GM03348 (cell line): Measurements from ENCODE around the gene FAM174B.

ENCODE experiments used
- DNase-seq: peaks from one replicate; pipeline ENCODE4 v3.0.0; 2012; ENCODE audit warnings: low spot score

The FAM174B gene

DNA sequence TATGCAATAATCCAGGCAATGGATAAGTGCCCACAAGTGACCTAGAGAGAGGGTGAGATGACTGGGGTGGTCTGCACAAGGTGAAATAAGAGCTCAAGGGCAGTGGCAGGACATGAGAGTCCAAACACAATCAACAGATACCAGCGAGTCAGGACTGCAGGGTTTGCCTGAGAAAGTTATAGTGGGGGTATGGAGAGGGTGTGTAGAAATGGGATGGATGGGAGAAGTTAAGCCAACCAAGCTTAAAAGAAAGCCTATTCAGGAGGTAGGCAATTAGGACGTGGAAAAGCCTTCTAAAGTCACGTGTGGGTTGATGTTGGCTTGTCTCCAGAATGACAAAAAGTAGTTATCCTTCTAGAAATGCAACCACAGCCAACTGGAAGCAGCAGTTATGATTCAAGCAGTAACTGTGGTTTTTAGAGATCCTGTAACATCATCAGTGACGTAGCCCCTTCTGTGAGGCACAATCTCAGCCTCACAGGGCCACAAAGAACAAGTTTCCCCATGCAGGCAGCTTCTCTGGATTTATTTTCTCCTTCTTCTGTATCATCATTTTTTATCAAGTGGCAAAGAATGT is 56.1 kb downstream of the FAM174B start:
- DNase-seq: no peak

DNA sequence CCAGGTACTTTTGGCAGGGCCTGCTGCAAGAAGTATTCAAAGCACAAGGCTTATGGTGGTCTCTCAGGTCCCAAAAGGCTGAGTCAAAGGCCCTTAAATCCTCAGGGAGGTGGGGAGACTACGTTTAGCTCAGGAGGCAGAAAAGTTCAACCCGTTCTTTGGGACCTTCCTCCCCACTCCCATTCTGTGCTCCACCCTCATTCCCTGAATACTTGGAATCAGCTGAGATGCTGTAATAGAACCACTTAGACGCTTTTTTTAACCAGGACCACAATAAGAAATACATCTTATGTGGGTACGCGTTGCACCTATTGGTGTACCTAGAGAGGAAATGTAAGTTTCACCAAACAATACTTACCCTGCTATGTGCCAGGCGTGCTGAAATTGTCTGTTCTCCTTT is 58.0 kb downstream of the FAM174B start:
- DNase-seq: no peak

DNA sequence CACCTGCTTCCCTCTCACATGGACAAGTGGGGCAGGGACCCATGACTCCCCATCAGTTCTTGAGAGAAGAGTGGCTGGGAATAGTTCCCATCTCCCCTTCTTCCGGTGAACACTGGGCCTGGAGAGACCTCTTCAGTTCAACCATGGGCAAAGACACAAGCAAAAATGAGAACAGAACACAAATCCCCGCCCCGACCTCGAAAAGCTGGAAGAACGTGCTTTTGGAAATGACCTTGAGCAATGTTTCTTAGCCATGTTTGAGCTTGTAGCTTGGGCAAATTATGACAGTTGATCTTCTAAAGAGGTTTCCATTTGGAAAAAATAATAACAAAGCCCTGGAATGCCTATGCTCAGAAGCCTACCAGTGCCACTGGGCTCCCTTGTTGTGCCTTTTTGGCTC is 59.0 kb downstream of the FAM174B start:
- no peak for DNase-seq

DNA sequence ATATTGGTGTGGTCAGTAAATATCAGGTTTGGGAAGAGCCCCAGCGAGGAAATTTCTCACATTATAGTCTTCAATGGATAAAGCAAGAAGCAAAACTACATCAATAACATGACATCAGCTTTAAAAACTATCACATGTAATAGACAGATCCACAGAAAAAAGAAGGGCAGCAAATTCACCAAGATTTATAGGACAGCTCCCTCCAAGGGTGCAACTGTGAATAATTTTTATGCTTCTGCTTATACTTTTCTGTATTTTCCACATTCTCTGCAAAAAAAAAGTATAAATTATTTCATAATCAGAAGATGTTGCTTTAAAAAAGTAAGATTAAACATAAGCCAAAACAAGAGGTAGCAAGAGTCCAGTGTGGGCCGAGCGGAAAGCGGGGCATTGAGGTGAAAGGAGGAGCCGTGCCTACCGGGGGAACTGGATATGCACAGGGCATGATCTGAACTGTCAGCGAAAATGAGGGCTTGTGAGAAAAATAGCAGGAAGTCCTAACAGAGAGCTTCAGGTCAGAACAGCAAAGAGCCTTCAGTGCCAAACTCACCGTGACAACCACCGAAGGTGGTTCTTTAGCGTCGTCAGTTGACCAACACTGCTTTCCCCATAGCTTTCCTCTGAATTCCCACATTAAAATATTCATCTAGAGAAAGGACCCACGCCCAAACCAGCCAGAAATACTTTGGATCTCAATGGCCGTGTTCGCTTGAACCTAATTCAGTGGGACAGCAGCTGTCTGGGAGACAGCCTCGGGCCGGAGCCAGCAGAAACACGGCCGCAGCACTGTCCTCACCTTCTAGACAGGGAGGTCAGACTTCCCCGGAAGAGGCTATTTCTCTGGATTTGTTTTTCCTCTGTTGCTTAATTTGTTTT is 59.8 kb downstream of the FAM174B start:
- no peak for DNase-seq

DNA sequence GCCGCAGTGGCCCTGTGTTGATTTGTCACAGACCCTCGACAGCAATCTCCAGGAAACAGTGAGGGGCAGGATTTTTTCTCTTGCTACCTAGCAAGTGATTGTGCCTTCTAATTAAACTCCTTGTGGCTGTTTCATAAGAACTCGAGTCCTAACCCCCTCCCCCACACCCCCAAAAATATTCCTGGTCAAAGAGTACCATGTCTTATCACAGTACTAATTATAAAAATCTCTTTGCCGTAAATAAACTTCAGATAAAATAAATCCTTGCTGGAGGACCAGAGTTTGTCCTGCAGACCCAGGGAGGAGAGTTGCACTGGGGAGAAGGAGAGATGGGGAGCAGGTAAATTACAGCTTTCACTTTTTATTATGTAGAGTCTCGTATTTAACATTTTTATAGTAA is 64.3 kb downstream of the FAM174B start:
- no peak for DNase-seq

DNA sequence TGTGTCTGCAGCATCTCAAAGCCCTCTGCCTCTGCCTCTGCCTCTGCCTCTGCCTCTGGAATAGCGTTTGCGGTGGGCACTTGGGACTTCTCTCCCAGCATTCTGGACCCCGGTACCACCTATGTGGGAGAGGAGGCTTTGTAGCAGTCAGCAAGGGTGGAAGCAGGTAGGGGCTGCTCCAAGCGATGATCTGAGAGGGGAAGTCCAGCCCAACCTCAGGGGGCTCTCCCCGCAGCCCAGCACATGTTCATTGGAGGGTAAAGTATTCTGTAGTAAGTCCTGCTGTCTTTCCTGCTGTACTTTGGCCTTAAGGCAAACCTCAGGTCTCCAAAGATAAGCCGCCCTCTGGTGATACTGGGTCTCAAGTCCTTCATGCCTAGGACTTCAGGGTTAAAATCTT is 68.6 kb downstream of the FAM174B start:
- DNase-seq: no peak

DNA sequence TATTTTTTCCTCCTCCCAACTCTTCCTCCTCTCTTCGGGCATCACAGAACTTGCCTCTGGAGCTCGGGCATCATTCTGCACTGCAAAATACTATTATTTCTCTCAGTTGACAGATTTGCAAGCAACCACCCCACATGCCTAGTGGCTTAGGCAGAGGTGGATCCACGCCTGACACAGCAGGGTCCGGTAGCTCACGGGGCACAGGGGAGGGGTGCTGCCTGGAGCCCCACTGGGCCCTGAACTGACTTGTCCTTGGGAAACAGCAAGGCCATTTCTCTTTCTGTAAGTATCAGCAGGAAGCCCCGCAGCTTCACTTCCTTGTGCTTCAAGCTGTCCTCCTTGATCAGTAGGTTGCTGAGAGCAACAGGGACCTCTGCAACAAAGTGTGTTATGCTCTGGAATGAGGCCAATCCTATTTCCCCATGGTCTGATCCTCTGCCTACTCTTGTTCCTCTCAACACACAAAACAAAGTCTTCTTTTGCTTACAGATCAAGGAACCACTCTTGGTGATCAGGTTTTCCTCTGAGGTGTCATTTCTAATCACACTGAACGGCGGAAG is 69.1 kb downstream of the FAM174B start:
- DNase-seq: no peak

DNA sequence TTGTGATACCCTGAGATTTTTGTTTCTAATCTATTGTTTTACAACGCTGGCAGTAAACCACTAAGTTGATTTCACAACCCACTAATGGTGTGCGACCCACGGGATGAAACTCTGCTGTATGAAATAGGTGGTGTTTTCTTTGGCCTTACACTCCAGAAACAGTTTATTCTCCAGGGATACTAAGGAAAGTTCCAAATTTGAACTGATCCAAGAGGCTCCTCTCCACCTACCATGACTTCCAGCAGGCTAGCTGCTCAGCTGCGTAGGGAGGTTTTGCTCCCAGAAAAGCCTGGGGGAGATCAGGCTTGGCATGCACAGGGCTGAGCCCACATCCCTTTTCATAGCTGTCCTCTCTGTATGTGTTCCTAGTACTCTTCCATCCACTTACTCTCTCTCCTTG is 71.5 kb downstream of the FAM174B start:
- no peak for DNase-seq

DNA sequence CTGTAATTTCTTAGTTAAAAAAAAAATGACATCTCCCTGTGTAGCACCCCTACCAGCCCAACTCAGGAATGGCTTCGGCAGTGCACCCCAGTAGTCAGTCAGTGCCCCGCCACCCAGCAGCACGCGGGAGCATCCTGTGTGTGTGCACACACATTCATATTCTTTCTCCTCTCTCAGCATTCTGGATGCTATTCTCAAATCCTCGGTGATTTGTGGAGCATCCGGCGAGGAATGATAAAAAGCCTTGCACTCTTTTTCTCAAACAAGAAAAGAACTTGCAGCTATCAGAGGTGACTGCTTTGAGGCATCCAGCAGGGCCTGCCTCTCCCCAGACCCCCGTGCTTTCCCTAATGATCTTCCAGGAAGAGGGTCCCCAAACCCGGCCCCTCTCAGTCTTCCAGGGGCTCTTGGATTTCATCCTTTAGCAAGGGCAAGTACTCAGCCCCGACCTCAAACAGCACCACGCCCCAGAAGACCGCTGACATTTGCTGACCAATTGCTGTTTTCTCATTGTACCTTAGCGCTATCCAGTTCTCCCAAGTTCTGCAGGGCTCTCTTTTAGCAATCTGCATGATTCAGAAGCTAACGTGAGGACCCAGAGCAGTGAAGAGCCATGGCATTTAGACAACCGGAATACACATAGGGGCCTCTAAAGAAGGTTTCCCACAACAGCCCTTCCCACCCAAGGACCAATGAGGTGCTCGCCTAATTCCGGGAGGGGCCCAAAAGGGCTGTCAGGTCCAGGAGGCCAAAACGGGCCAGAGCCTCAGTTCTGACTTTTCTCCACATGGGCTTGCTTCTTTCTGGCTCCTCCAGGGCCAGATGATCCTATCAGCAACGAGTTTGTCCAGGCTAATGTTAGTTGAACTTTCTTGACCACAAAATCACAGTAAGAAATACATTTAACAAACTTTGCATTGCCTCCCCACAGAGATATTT is 72.2 kb downstream of the FAM174B start:
- no peak for DNase-seq

DNA sequence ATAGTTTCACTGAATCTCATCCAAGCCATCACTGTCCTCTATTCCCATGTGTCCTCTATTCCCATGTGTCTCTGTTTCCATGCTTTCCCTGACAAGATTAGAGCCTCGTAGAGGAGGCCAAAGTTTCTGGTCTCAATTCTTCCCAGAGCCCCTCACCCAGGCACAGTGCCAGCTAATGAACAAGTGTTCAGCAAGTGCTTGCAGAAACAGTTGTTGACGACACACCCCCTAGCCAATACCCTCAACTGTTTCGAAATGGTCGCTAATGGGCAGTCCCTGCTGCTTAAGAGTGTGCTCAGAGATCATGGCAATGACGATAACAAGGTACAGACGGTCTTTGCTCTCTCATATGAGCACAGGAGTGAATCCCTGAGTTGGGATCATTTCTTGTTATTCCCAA is 73.4 kb downstream of the FAM174B start:
- DNase-seq: no peak

DNA sequence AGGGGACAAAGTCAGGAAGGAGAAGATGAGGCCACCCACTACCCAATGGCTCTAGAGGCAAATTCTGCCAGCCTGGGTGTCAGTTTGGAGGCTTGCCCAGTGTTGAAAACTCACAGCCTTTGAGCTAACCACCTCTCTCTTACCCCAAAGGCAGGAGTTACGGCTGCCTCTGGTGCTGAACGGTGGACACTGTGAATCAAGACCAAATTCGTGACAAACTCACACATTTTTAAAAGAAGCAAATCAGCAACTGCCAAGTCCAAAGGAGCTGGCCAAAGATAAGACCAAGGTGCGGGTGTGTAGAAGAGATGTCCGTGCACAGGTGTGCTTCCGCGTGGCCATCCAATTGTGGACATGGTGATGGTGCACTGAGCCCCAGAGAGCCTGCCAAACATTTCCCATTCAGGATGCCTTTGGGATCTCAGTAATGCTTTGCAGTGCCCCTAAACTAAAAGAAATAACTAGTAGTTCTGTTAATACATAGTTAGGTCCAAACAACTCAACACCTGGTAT is 74.6 kb downstream of the FAM174B start:
- DNase-seq: no peak

DNA sequence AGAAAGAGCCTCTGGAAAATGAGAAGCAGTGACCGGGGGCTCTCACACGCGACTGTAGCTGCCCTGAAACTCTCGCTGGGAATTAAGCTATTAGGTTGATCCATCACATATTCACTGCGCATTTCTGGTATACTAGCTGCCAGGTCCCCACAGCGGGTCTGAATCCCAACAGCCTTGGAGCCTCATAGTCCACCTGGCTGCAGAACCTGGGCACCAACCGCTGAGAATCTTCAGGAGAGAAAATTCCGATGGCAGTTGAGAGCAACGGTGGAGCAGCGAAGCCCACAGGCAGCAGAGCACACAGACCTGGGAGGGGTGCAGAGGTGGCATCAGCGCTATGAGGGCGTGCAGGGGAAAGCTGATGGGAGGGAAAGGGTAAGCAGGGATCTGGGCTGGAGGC is 75.1 kb downstream of the FAM174B start:
- no peak for DNase-seq

DNA sequence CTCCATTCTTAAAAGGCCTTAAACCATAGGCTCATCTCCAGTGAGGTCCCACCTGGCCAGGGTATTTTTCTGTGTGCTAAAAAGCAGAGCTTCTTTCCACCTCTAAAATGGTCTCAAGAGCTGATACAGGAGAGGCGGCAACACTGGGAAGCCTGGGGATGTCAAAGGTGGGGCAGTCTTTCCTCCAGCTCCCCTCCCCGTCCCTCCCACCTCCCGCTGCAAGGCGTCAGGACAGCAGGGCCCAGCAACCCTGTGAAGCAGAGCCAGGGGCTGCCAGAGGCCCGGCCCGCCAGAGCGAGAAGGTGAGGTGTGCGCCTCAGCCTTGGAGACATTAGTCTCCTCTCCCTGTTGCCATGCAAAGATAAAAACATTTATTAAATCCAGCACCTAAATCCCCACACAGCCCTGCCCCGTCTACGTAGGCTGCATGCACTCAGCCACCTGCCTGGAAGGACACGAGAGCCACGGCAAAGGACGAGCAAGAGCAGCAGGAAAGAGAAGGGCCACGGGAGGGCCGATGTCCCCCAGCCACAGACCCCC is 75.6 kb downstream of the FAM174B start:
- no peak for DNase-seq

DNA sequence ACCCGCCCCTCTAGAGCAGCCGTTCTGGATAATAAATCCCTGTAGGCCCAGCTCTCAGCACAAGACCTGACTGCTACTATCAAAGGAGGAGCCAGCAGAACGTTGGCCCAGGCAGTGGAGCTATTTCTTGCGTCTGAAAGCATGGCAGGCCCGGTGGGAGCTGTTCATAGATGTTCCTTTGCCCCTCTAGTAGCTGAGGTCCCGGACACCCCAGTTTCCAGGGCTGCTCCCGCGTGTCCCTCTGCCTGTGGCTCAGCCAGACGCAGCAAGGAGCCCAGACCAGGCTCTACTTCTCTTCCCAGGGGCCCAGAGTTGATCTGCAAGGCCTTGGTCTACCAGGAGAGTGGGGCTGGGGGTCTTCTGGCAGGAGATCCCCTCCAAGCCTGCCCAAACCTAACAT is 76.1 kb downstream of the FAM174B start:
- no peak for DNase-seq

DNA sequence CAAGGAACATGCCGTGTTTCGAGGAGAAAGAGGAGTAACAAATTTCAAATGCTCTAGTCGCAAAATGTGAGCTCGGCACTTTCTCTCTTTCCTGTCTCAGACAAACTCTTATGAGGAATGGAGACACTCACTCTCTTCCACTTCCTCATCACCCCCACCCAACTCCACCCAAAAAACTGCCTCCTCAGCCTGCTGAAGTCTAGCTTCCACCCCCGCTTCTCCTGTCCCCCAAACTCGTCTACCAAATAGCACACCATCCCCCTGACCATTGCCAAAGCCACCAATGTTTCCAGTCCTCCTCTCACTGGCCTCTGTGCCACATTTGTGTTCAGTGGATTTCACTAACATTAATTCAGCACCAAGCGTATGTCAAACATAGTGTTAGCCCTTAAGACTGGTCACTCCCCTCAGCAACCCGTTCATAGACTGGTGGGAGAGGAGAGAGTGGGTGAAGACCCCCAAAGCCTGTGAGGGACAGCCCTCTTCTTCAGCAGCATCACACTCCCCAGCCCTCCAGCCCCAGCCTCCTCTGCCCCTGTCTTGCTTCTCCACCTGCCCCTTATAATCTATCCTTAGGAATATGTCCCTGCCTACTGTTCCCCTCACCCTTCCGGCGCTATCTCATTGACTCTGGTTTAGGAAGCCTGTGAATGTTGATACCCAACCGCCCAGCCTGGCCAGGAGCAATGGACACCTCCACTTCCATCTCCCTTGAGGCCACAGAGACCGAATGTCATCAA is 77.3 kb downstream of the FAM174B start:
- DNase-seq: no peak

DNA sequence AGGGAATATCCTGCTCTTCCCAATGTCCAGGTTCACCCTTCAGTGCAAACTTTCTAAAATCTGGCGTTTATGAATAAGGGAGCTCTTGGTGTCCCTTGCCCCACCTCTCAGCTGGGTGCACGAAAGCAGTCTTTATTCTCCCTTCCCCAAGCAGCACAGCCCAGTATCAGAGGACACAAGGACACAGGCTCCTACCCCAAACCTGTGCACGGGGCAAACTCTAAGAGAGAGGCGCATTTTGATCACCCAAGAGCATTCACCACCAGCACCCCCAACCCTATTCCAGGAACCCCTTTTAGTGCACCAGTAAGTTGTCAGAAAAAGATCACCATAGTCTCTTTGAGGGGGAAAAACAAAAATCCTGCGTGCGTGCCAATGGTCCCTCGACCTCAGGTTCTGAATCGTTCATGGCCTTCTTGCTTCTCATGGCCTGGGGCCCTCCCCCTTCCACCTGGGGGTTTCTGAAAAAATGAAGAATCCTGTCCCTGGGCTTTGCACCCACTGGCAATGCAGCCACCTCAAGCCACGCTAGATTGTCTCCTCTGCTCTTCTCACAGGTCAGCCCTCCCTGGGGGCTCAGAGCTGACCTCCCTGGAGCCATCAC is 78.9 kb downstream of the FAM174B start:
- no peak for DNase-seq

DNA sequence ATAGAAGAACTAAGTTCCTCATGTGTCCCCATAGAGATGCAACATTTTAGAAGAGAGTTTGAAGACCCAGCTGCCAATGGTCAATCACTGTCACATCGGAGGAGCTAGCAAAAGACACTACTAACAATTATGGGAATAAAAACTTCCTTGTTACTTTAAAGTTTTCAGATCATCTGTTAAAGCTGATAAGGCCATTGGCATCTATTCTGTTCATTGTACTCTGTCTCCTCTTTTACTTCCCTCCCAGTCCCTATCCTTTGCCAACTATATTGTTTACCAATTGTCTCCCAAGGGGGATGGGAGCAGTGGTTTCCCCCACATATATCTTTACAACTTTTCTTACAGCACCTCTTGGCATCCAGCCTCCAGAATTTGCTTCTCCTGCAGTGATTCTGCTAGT is 81.0 kb downstream of the FAM174B start:
- DNase-seq: no peak

DNA sequence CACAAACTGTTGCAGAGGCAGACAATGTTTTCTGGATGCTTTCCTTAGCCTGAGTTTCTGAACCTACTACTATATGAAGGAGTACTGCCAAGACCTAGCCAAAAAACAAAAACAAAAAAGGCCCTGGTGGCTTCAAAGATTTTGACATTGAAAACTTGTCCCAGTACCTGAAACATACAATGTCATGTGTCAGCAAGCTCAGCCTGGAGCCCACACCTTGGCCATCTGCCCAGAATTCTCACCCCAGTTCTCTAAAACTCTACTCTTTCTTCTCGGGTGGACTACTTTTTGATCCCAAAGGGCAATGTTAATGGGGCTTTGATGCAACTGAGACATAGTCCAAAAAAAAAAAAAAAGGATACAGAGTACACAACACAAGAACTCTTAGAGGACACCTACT is 81.4 kb downstream of the FAM174B start:
- no peak for DNase-seq

DNA sequence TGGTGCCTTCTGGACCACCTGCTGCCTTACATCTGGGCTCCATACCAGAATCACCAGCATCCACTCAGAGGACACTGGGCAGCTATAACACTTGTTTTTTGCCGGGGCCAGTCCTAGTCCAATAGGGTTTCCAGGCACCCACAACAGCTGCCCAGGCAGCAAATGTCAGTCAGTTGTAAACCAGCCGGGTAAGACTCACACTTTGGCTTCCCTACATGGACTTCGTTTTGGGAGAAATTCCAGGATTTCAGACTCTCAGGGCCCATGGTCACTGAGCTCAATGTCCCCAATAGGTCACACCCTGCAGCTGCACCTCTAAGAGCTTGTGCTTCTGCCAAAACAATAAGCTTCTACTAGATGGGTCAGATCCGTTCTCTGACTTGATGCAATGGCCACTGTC is 83.8 kb downstream of the FAM174B start:
- no peak for DNase-seq

DNA sequence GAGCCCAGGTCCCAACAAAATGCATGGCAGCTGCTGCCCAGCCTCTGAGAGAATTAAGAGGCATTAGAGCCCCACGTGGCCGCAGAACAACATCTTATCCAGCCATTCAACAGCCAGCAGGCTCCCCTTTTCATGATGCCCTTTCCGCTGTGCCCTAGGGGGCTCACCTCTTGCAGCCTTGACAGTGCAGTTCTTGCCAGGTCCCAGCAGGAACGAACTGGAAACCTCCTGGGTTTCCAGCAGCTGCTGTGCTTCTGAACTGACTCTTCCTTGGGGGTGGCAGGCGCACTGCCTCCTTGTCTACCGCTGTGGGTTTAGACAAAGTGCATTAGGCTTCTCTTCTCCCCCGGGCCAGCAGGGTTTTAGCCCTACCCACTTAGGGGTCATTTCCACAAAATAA is 85.2 kb downstream of the FAM174B start:
- no peak for DNase-seq

DNA sequence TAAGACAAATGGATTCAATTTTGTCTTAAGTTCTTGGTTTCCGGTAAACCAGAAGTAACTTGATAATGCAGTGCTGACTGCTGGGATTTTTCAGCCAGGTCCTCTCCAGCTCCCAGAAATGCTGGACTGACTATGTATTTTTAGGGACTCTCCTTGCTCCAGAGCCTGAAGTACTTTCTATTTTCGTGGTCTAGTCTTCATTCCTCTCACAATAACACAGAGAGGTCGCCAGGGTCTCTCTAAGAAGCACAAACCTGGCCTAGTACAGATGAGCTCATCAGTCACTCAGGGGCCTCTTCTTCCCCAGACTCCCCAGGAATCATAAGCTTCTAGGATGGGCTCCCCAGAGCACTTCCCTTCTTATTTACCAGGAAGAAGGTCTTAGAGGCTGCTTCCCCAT is 85.8 kb downstream of the FAM174B start:
- DNase-seq: no peak
